ENCODE measurements around the gene ALG3.

ALG3 gene

GRCh38 chr3:184230081-184230602, 18.6 kb downstream of the ALG3 start:
- CTCF ChIA-PET = interaction anchor here (1.1 to 2.5 kb wide), 5 partner anchors 10 to 20 kb away, joined by 3 to 6 read pairs (median 6); no protein-coding TSS in a partner anchor
- POLR2A ChIA-PET = no interaction called here
- no peak for DNase-seq (ENCODE audit: low read depth, low spot score)
- no peak overlapping the region for H3K4me3 ChIP-seq (ENCODE audit: low read depth, low read length)
- no peak for TF ChIP-seq CTCF (IDR thresholded peaks at IDR 0.05; ENCODE audit: insufficient read depth, low read length, missing control alignments)

- DNase-seq (ENCODE audit: low read depth, low spot score) = no peak
- CTCF ChIA-PET = interaction anchor here (1.1 to 2.9 kb wide), 7 partner anchors 11 to 35 kb away, joined by 3 to 21 read pairs (median 6); no protein-coding TSS in a partner anchor
- peak within 1 kb of the TSS; percentile 40 for H3K4me3 ChIP-seq (ENCODE audit: low read depth, low read length)
- TF ChIP-seq CTCF (IDR thresholded peaks at IDR 0.05; ENCODE audit: insufficient read depth, low read length, missing control alignments) = no peak
- POLR2A ChIA-PET = no interaction called here
Observed at GRCh38 chr3:184229394-184230080, 19.2 kb downstream of the ALG3 start, which contains the start of gene VWA5B2. VWA5B2 (plus strand) TSS chr3:184229585; CDS start chr3:184230529, 944 bp downstream.

- TF ChIP-seq CTCF (IDR thresholded peaks at IDR 0.05; ENCODE audit: insufficient read depth, low read length, missing control alignments) = no peak
- no peak for DNase-seq (ENCODE audit: low read depth, low spot score)
- POLR2A ChIA-PET = no interaction called here
- no peak overlapping the region for H3K4me3 ChIP-seq (ENCODE audit: low read depth, low read length)
- CTCF ChIA-PET = interaction anchor here (0.7 to 3.4 kb wide), 29 partner anchors 10 to 333 kb away, joined by 3 to 51 read pairs (median 5); partner anchors contain the start of genes EEF1AKMT4 and EIF2B5
Observed at GRCh38 chr3:184228376-184229137, 20.2 kb downstream of the ALG3 start.

- no peak overlapping the region for H3K4me3 ChIP-seq (ENCODE audit: low read depth, low read length)
- peak; percentile 83 for TF ChIP-seq CTCF (IDR thresholded peaks at IDR 0.05; ENCODE audit: insufficient read depth, low read length, missing control alignments)
- no peak for DNase-seq (ENCODE audit: low read depth, low spot score)
- CTCF ChIA-PET = interaction anchor here (0.6 to 3.4 kb wide), 39 partner anchors 11 to 332 kb away, joined by 3 to 51 read pairs (median 4); partner anchors contain the start of genes EEF1AKMT4 and EIF2B5
- POLR2A ChIA-PET = no interaction called here
Observed at GRCh38 chr3:184227481-184227935, 21.3 kb downstream of the ALG3 start.

- no peak for TF ChIP-seq CTCF (IDR thresholded peaks at IDR 0.05; ENCODE audit: insufficient read depth, low read length, missing control alignments)
- CTCF ChIA-PET = interaction anchor here (1.2 to 2.4 kb wide), 3 partner anchors 26 to 87 kb away, joined by 3 to 8 read pairs (median 4); partner anchors contain the start of gene EEF1AKMT4
- POLR2A ChIA-PET = interaction anchor here (0.6 kb wide), 1 partner anchor 26 kb away, joined by 3 read pairs; no protein-coding TSS in a partner anchor
- DNase-seq (ENCODE audit: low read depth, low spot score) = no peak
- H3K4me3 ChIP-seq (ENCODE audit: low read depth, low read length) = no peak overlapping the region
Observed at GRCh38 chr3:184223946-184224345, 24.8 kb downstream of the ALG3 start.
